Head of caudate nucleus (tissue), 42 donors: Measurements from ENCODE around the gene ZYG11B.
"Not testable (repeated sequence)": the region's sequence is repeated elsewhere in the genome, so short reads cannot be mapped to it uniquely, and the experiment has no call there.

Experiments used
- DNase-seq, 42 donors: peaks; one replicate each; pipeline versions ENCODE4 v3.0.0 to v3.0.0-alpha.2; 2020 to 2021; ENCODE audit warnings: mixed read lengths in 7 of 42
- intact Hi-C: fragments of 100-400 bp; cut with DNase I; formaldehyde crosslinking; loops from one replicate; pipeline ENCODE4 v1.15.0; 2022

Gene ZYG11B

GRCh38 chr1:52748119-52748518 is 21.9 kb downstream of the ZYG11B start:
- peak in 4 of 42 donors; percentile 5 to 45 (median 16) for DNase-seq
- intact Hi-C loops, result no loop called here

GRCh38 chr1:52749496-52749895 is 23.2 kb downstream of the ZYG11B start:
- DNase-seq, intact Hi-C loops: not testable (repeated sequence)

GRCh38 chr1:52750139-52750538 is 23.9 kb downstream of the ZYG11B start:
- DNase-seq, intact Hi-C loops: not testable (repeated sequence)

GRCh38 chr1:52751589-52752483 is 25.6 kb downstream of the ZYG11B start:
- DNase-seq, result peak in 2 of 42 donors; percentile 8 to 47
- intact Hi-C loops, result no loop called here

- intact Hi-C loops, result no loop called here
- DNase-seq, result no peak
Measured at GRCh38 chr1:52752484-52752826, 26.2 kb downstream of the ZYG11B start.

- intact Hi-C loops, result no loop called here
- no peak for DNase-seq
Measured at GRCh38 chr1:52753169-52753568, 26.9 kb downstream of the ZYG11B start.

GRCh38 chr1:52756020-52756419 is 29.8 kb downstream of the ZYG11B start:
- intact Hi-C loops, result no loop called here
- DNase-seq, result no peak

DNA sequence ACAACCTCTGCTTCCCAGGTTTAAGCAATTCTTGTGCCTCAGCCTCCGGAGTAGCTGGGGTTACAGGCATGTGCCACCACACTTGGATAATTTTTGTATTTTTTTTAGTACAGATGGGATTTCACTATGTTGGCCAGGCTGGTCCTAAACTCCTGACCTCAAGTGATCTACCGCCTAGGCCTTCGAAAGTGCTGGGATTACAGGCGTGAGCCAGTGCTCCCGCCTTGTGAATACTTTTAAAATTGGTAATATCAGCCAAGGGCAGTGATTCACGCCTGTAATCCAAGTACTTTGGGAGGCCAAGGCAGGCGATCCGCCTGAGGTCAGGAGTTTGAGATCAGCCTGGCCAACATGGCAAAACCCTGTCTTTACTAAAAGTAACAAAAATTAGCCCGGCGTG is 33.7 kb downstream of the ZYG11B start:
- intact Hi-C loops, result no loop called here

GRCh38 chr1:52767596-52768280 is 41.5 kb downstream of the ZYG11B start:
- intact Hi-C loops, result no loop called here
- DNase-seq, result no peak

More for the DNA sequence above, 33.7 kb downstream of the ZYG11B start:
- no peak for DNase-seq

- intact Hi-C loops, result no loop called here
- DNase-seq, result no peak
Measured at GRCh38 chr1:52769346-52770033, 43.2 kb downstream of the ZYG11B start.

DNA sequence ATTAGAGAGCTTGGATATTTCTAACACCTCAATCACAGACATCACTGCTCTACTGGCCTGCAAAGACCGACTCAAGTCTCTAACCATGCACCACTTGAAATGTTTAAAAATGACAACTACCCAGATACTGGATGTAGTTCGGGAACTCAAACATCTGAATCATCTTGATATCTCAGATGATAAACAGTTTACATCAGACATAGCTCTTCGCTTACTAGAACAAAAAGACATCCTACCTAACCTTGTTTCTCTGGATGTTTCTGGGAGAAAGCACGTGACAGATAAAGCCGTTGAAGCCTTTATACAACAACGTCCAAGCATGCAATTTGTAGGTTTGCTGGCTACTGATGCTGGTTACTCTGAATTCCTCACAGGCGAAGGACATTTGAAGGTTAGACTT is 45.1 kb downstream of the ZYG11B start:
- intact Hi-C loops, result no loop called here
- no peak for DNase-seq

- no peak for DNase-seq
- intact Hi-C loops, result no loop called here
Measured at GRCh38 chr1:52786148-52786547, 59.9 kb downstream of the ZYG11B start.

DNA sequence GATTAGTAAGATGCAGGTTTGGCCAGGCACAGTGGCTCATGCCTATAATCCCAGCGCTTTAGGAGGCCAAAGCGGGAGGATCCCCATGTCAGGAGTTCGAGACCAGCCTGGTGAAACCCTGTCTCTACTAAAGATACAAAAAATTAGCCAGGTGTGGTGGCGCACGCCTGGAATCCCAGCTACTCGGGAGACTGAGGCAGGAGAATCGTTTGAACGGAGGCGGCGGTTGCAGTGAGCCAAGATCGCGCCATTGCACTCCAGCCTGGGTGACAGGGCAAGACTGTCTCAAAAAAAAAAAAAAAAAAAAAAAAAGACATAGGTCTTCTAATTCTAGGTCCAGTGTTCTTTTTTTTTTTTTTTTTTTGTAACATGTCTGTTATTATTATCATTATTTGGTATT is 64.2 kb downstream of the ZYG11B start:
- intact Hi-C loops, DNase-seq: not testable (repeated sequence)

DNA sequence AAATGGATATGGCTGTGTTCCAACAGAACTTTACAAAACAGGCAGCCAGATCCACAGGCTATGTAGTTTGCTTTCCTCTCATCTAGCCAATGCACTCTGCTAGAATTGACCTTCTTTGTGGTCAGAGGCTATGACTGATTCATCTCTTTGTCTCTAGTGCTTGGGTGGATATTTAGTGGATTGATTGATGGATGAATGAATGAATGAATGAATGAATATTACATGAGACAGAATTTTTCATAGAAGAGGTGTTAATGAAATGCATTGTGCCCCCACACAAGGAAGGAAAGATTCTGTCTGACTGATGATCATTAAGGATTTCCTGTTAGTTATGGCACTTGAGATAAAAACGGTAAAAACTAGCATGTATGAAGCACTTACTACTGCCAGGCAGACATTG is 65.8 kb downstream of the ZYG11B start:
- DNase-seq, result no peak
- intact Hi-C loops, result no loop called here

DNA sequence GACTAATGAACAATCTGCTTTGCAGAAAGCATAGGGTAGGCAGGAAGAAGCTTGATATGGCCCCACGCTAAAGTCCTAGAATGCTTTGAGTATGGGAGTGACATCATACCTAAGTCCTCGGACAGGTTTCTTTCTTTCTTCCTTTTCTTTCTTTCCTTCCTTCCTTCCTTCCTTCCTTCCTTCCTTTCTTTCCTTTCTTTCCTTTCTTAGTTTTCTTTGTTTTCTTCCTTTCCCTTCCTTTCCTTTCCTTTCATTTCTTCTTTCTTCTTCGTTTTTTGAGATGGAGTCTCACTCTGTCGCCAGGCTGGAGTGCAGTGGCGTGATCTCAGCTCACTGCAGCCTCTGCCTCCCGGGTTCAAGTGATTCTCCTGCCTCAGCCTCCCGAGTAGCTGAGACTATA is 67.5 kb downstream of the ZYG11B start:
- intact Hi-C loops, DNase-seq: not testable (repeated sequence)

GRCh38 chr1:52795464-52795863 is 69.2 kb downstream of the ZYG11B start:
- no peak for DNase-seq
- intact Hi-C loops, result no loop called here

DNA sequence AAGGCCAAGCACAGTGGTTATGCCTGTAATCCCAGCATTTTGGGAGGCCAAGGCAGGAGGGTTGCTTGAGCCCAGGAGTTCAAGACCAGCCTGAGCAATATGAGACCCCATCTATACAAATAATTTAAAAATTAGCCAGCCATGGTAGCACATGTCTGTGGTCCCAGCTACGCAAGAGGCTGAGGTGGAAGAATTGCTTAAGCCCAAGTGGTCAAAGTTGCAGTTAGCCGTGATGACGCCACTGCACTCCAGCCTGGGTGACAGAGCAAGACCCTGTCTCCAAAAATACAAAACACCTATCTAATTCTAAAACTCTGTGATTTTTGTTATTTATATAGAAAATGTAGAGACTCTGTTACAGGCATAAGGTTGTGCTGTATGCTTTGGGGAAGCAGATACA is 72.1 kb downstream of the ZYG11B start:
- DNase-seq, result no peak
- intact Hi-C loops, result no loop called here

DNA sequence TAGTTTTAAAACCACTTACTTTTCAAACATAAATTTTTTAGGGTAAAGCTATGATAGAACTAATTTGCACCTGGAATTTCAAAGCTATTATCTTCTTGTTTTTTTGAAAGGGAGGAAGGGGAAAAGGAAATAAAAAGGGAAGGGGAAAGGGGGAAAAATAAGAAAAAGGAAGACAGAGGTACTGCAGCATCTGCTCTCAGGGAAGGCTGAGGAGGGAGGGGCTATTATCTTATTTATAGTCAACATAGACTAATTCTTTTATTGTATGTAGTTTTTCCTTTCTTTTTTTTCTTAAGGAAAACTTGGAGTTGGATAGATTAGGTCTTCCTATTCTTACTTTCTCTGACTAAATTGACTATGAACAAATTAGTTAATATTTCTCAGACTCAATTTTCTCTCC is 74.8 kb downstream of the ZYG11B start:
- no peak for DNase-seq
- intact Hi-C loops, result no loop called here

- DNase-seq, intact Hi-C loops: not testable (repeated sequence)
Measured at GRCh38 chr1:52804083-52804482, 77.8 kb downstream of the ZYG11B start.

- intact Hi-C loops, result no loop called here
- DNase-seq, result no peak
Measured at GRCh38 chr1:52814465-52814864, 88.2 kb downstream of the ZYG11B start.
